CD1c-positive myeloid dendritic cell (primary cell): ENCODE data around the gene POP4.
A peak's percentile ranks its signal among the peaks of the same experiment; 100 is the strongest.
"Not testable (repeated sequence)": the region's sequence is repeated elsewhere in the genome, so short reads cannot be mapped to it uniquely, and the experiment has no call there.

ENCODE experiments used
- DNase-seq: peaks from one replicate; pipeline ENCODE4 v3.0.0-alpha.2; 2016; ENCODE audit errors: extremely low spot score

Gene POP4

GRCh38 chr19:29605653-29606419, at the start of gene POP4:
TSS of gene POP4 (plus strand) at chr19:29606283. CDS start at chr19:29606319, 36 bp downstream.
- peak; percentile 100 for DNase-seq

- DNase-seq = not testable (repeated sequence)
These were observed 47.0 kb upstream of the POP4 start for GRCh38 chr19:29559110-29559509.

GRCh38 chr19:29559743-29560142, 46.3 kb upstream of the POP4 start:
- DNase-seq = no peak

GRCh38 chr19:29560313-29561075, 45.6 kb upstream of the POP4 start:
- no peak for DNase-seq

GRCh38 chr19:29561601-29562000, 44.5 kb upstream of the POP4 start:
- no peak for DNase-seq

- no peak for DNase-seq
These were observed 43.5 kb upstream of the POP4 start for GRCh38 chr19:29562299-29563297.

- DNase-seq = no peak
These were observed 42.5 kb upstream of the POP4 start for GRCh38 chr19:29563486-29564101.

- DNase-seq = no peak
These were observed 41.5 kb upstream of the POP4 start for GRCh38 chr19:29564574-29565005.

GRCh38 chr19:29565171-29565570, 40.9 kb upstream of the POP4 start:
- DNase-seq = no peak

- no peak for DNase-seq
These were observed 39.5 kb upstream of the POP4 start for GRCh38 chr19:29566496-29567054.

GRCh38 chr19:29567366-29567915, 38.6 kb upstream of the POP4 start:
- no peak for DNase-seq

GRCh38 chr19:29568036-29569025, 37.8 kb upstream of the POP4 start:
- no peak for DNase-seq

- DNase-seq = no peak
These were observed 36.8 kb upstream of the POP4 start for GRCh38 chr19:29569038-29569911.

- no peak for DNase-seq
These were observed 34.9 kb upstream of the POP4 start for GRCh38 chr19:29571181-29571580.

- DNase-seq = no peak
These were observed 32.6 kb upstream of the POP4 start for GRCh38 chr19:29573486-29573885.

- DNase-seq = no peak
These were observed 31.6 kb upstream of the POP4 start for GRCh38 chr19:29574510-29574909.

GRCh38 chr19:29576046-29576606, 30.0 kb upstream of the POP4 start:
- DNase-seq = no peak
